Measurements from ENCODE around the gene ARFGAP1. TPM values are rescaled to one million over a fixed set of nuclear protein-coding genes. Genes with fewer than 3 reads are reported as not detected.

The ARFGAP1 gene
- polyA plus RNA-seq, 12 donors: 60.2 to 117 (median 69.1) TPM; not detected in 1

DNA sequence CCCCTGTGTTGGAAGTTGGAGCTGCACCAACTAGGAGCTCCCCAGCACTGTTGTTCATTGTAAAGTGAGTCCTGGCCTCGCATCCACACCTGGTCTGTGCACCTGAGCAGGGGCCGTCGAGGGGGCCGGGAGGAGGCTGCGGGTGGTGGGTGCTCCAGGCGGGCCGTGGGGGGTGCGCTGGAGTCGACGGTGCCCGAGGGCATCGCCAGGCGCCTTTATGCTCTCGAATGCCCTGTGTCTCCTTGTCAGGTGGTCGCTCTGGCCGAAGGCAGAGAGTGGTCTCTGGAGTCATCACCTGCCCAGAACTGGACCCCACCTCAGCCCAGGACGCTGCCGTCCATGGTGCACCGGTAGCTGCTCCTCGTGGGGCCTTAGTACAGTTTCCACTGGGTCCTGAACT, 4.3 kb downstream of the ARFGAP1 start:
- DNase-seq: no peak

DNA sequence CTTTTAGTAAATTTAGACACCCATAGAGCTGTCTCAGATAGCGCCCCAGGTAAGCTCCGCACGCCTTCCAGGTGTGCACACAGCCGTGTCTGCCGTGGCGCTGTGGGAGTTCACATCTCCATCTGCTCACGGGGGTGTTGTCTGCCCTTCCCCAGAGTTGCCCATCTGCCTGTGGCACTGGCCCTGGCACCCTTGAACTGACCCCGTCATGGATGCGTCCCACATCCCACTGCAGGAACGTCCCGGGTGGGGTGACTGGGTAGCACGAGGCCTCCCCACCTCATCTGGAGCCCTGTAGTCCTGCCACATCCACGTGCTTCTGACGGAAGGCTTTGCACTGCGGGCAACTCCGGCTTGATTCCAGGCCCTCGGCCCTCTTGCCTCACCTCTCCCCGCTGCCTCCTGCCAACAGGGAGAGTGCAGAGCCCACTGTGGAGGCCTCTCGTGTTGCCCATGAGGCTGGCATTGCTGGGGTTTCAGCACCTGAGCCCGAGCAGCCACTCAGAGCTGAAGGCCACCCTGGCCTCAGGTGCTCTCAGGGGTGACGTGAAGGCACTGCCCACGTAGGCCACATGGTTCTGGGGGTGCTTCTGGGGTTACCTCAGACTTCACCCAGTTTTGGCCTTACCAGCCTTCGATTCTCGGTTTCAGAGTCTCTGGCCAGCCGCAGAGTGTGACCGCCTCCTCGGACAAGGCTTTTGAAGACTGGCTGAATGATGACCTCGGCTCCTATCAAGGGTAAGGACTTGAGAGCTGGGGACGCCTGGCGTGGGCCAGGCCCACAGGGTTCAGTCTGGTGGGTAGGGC, 5.1 kb downstream of the ARFGAP1 start:
- DNase-seq: no peak

DNA sequence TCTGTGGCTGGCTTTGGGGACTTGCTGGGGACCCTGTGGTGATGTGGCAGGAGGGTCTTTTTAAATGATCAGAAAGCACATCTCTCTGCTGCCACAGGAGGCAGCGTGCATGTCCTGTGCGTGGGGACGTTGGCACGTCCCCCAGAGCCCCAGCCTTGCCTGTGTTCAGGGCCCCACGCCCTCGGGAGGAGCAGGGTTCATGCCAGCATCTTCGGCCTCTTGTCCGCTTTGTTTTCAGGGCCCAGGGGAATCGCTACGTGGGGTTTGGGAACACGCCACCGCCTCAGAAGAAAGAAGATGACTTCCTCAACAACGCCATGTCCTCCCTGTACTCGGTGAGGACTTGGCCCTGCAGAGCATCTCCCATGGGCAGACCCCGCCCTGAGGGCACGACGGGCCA, 6.0 kb downstream of the ARFGAP1 start:
- DNase-seq: no peak

DNA sequence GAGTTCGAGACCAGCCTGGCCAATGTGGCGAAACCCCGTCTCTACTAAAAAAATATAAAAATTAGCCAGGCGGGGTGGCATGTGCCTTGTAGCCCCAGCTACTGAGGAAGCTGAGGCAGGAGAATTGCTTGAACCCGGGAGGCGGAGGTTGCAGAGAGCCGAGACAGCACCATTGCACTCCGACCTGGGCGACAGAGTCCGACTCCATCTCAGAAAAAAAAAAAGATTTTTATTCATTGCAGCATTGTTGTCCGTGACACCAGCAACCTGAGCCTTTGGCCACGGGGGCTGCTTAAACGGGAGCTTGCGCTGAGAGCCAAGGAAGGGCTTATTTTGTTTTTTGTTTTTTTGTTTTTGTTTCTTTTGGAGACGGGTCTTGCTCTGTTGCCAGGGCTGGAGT, 7.3 kb downstream of the ARFGAP1 start:
- DNase-seq: no peak

DNA sequence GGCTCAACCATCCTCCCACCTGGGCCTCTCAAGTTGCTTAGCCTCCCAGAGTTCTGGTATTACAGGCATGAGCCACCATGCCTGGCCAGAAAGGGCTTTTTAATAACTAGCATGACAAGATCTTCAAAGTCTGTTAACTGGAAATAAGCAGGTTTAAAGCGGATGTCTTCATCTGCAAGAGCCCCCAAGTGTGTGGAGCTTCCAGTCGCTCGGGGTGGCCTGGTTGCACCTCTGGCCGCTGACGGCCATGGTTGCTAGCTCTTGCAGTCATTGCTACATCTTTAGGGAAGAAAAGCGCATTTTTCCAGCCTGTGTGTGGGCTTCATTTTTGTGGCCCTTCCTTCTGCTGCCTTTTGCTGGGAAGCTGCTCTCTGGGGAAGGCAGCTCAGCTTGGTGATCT, 7.8 kb downstream of the ARFGAP1 start:
- no peak for DNase-seq

DNA sequence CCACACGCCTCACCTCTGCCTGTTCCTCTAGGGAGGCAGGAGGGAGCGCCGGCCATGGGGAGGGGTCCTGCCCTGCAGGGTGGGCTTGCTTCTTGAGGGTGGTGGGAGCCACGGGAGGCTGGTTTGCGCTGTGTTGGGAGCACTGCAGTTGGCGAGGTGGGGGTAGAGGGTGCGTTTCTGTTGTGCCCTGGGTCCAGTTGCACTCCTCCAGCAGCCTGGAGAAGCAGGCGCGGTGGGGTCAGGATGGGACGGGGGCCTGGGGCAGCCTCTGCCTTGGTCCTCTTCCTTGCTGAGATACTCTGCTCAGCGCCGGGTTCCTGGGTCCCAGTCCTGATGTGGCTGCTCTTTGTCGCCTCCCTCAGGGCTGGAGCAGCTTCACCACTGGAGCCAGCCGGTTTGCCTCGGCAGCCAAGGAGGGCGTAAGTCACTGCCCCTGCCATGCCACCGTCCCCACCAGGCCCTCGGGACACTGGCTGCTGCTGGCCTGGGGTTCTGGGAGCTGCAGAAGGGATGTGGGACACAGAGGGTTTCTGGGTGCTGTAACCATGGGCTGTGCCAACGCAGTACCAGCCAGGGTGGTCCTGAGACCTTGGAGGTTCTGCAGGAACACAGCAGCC, 8.4 kb downstream of the ARFGAP1 start:
- DNase-seq: no peak

DNA sequence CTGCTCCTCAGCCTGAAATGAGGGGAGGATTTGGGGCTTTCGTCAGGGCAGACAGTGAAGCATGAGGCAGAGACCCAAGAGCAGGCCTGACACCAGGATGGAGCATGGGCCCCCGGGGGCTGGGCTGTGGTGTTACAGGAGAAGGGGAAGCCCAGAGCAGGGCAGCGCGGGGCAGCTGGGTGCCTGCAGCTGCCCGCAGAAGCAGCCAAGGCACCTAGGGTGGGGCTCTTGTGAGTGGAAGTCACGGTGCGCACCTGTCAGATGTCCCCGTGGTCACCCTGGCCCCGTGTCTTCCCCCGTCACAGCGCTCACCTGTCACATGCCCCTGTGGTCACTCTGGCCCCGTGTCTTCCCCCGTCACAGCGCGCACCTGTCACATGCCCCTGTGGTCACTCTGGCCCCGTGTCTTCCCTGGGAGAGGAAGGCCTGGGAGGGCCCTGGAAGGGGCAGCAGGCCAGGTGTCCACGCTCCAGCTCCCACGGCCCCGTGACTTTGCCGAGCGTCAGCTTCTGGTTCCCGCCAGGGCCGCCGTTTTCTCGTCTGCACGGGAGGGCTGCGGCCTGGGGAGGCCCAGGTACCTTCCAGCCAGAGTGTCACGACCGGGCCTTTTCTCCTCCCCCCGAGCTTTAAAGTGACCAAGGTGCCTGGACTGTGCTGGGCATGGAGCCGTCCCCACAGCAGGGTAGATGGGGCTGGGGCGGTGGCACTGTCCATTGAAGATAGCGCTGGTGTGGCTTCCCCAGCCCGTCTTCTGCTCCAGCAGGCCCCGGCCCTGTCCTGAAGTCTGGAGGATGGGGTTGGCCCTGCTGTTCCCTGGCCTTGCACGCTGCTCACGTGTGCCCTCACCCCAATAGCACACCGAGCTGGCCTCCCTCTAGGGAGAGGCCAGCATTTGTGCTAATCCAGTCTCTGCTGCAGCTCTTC, 9.4 kb downstream of the ARFGAP1 start:
- no peak for DNase-seq

DNA sequence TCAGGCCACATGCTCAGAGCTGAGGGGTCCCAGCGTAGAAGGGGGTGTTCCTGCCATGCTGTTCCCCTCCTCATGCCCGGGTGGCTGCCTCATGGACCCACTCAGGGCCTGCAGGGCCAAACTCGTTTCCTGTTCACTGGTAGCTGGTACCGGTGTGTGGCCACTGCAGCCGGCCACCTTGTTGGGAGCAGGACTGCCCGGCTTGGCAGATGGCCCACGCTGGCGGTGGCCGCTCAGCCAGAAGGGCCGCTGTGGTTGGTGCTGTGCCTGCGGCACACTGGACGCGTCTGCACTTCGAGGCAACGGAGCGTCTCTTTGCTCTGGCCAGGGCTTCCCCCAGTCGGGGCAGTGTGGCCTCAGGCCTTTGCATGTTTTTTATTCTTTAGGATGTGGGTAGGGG, 10.3 kb downstream of the ARFGAP1 start:
- DNase-seq: no peak

DNA sequence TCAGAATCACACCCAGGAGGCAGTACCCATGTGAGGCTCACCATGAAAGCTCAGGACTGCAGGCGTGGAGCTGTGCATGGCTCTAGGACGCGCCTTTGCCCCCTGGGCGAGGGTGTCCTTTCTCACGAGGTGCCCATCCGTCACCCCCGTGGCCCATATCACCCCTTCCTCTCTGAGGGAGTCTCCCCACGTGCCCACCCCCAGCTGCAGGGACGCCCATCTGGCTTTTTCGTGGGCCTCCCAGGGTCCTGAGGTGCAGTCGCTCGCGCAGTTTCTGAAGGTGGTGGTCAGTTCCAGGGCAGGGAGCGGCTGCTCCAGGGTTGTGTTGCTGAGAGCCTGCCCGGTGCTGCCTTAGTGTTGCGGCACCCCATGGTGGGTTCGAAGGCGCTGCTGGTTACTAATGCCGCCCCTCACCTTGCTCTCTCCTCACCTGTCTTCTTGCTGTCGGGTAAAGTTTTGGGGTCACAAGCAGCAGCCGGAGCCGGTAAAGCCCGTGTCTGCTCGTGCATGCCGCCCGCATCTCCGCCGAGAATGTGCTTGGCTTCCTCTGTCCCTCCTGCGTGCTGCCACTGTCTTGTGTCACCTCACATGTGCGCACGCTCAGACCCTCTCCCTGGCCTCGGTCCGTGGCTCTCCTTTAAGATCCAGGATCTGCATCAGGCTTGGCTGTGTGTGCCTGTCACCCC, 10.9 kb downstream of the ARFGAP1 start:
- DNase-seq: no peak

DNA sequence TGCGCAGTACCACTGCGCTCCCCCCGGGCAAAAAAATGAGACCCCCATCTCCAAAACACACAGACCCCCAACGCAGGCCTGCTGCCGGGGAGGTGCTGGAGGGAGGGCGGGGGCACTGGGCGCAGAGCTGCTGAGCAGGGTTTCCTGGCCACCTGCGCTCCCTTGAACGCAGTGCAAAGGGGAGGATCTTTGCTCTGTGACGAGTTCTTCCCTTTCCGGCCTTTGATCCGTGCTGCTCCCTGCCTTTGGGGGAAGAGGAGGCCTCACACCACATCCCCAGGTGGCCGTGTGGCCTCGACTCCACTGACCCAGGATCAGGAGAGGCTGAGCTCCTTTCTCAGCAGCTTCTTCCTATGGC, 11.4 kb downstream of the ARFGAP1 start:
- no peak for DNase-seq

DNA sequence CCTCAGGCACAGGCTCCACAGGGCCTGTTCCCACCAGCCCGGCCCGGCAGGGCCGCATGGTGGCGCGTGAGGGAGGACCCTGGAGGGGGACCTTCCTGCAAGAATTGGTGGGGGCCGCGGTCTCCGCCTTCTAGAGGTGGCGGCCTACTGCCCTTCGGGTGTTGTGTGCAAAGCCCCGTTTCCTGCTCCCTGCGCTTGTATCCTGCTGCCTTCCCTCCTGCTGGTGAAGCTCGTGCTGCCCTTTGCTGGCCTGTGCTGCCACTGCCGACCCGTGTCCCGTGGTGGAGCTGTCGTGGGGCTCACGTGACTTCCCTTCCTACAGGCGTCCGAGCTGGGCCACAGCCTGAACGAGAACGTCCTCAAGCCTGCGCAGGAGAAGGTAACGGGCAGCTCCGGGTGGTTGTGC, 11.9 kb downstream of the ARFGAP1 start:
- DNase-seq: no peak

DNA sequence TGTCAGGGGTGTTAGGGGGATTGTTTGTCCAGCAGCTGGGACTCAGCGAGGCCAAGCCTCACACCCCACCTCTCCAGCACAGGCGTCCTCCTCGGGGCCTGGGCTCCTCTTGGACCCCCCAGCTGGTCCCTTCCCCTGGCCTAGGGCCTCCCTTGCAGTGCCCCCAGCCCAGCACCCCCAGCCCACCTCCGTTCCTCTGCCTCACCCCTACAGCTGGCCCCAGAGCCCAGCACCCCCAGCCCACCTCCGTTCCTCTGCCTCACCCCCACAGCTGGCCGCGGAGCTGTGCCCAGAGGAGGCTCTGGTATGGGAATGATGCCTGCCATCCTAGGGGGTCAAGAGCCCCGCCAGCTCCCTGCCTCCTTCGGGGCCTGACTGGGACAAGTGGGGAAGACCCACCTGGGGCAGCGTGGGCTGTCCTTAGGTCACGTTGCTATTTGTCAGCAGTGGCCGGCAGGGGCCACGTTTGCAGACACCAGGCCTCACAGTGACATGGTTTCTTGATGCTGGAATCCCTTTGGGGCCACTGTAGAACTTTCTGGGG, 12.4 kb downstream of the ARFGAP1 start:
- DNase-seq: no peak

DNA sequence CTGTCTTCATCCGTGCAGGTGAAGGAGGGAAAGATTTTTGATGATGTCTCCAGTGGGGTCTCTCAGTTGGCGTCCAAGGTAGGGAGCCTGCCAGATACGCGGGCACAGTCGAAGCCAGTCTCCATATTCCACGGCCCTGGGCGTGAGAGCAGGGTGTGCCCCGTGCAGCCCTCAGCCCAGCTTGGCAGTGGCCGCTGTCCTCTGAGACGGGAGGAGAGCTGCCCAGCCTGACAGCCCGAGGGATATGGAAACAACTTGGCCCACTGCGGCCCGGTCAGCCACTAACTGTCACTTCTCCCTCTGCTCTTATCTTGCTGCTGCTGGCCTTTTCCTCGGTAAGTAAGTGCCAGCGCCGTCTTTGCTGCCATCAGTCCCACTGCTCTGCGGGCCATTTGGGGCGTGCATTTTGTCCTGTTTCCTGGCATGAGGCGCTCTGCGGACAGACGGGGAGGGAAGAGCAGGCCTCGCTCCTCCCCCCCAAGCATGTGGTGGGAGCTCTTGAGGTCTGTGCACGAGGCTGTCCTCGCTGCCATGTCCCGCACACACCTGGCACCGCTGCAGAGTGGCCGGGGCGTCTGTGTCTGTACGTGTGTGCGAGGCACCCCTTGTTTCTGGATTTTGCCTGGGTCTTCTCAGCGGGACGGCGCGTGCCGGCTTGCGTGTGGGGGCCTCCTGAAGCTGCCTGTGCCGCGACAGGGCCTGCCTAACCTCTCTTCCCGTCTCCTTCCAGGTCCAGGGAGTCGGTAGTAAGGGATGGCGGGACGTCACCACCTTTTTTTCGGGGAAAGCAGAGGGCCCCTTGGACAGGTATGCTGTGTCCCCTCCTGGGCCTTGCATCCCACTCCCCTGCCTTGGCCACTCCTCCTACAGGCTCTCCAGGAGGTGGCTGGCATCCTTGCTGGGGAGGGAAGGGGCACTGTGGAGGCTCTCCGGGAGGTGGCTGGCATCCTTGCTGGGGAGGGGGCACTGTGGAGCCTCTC, 13.3 kb downstream of the ARFGAP1 start:
- no peak for DNase-seq

DNA sequence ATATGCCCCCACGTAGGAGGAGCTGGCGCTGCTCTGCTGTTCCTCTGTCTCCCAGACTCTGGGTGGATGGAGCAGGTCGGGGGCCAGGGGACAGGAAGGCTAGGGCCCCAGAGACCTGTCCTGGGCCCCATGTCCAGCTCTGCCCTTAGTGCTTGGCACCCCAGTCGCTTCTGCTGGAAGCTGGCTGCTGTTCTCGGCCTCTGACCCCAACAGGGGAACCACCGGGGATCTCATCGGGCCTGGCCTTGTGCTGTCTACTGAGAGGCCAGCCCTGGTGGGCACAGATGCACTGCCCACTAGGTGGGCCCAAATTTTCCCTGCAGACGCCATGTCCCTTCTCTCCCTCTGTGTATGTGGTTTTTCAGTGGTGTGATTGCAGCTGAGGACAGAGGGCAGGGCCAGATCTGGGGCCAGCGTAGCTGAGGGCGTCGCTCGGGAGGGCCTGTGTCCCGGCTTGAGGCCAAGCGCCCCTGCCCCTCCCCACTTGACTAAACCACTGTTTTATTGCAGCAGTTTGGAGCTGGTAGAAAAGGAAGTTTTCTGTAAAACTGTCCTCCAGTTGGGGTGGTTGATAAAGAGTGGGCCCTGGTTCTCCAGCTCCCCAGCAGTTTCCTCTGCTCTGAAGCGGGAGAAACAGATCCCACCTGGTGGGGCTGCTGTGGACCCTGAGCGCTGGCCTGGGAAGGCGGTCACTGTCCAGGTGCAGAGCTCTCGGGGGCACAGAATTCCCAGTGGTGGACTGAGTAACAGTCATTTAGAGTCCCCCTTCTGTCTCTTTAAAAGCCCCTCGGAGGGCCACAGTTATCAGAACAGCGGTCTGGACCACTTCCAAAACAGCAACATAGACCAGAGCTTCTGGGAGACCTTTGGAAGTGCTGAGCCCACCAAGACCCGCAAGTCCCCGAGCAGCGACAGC, 14.4 kb downstream of the ARFGAP1 start:
- no peak for DNase-seq

DNA sequence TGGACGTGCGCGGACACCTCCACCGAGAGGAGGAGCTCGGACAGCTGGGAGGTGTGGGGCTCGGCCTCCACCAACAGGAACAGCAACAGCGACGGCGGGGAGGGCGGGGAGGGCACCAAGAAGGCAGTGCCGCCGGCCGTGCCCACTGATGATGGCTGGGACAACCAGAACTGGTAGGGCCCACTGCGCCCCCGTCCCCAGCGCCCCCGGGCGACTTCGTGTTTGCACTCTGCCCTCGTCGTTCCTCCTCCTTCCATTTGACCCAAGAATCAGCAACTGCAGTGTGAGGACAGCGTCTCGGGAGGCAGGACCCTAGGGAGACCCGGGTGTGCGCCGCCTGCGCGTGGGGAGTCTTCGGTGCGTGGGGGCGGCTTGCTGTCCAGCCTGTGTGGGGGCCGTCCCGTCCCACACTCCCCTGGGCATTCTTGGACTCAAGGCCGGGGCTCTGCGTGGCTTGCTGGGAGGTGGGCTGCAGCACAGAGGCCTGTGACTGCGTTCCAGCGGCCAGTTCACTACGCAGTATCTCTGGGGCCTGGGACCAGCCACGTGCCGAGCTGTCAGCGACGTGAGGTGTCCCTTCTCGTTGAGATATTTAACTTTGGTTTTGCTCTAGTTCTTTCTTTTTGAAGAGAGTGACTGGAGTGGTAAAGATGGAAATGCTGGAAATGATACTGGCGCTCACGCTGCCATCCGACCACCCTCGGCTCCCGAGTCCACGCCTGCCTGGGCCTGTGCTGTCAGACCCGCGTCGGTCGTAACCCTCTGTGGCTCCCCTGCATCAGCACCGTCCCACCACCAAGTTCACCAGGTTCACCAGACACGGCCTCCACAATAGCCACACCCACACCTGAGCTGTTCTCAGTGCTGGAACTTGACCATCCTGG, 15.3 kb downstream of the ARFGAP1 start:
- no peak for DNase-seq

DNA sequence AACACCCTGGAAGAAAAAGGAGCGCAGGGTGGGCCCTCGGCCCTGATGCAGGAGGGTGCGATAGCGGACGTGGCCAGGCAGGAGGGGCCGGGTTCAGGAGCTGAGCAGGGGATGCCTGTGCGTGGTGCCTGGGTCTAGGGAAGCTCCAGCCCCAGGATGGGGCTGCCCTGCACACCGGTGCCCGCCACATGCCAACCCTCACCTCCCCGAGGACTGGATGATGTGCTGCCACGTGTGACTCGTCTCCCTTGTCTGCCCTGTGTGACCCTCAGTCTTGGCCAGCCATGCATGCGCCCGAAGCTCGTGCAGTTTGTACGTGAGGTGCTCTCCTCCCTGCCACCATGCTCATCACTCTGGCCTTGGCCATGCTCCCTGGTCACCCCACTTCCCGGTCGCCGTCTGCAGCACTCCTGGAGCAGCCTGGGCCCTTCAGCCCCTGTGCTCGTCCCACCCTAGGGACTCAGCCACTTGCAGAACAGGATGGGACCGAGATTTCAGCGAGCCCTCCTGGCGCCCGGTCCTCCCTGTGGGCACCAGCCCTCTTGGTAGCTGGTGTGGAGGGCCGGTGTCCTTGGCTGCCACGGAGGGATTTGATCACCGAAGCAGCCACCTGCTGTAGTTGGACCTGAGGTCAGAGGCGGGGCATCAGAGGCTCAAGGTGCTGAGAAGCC, 16.1 kb downstream of the ARFGAP1 start:
- DNase-seq: no peak

DNA sequence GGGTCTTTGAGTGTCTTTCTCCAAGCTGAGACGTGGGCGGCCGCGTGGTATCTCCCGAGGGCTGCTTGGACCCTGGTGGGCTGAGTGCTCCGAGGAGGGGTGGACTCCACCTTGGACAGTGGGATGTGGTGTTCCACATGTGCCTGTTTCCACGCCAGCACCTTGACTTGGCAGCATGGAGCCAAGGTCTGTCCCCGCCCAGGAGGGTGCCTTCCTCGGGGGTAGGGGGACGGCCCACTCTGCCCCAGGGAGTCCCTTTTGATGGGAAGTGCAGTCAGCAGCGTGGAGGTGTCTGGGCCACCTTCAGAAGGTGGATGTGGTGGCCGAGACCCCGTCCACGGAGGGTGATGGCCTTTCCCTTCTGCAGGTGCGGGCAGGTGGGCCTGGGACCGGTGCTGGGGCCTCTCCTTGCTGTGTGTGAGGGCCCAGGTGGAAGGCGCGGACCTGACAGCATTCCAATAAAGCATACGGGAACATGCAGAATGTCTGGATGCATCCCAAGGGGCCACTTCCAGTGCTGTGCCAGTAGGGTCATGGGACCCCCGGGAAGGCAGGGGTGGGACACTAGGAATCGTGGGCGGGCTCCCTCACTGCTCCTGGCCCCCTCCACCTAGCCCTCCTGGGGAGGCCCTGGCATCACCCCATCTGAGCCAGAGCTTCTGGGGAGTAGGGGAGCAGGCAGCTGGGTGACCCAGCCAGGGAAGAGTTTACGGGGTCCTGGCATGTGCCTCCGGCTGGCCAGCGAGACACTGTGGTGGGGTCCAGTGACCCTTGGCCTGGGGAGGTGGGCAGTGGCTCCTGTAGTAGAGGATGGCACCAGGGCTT, 16.9 kb downstream of the ARFGAP1 start:
- DNase-seq: no peak

All from muscle of arm (tissue), 12 donors.